ENCODE data around the gene TEC. TPM values are rescaled to one million over a fixed set of nuclear protein-coding genes. Genes with fewer than 3 reads are reported as not detected.

Gene TEC
- total and polyA plus RNA-seq, 7 donors = 0.80 to 2.0 (median 0.92) TPM

GRCh38 chr4:48130100-48130499, 139.5 kb downstream of the TEC start:
- intact Hi-C loops (cut with DNase I) = no loop called here
- ATAC-seq = no peak
- Histone ChIP-seq H3K27me3 (ENCODE audit: insufficient read depth in 3 of 3, low read length in 2 of 3) (no peaks in the 10 kb centered on the region), H3K4me1 (peaks cover 11% of the 10 kb centered on the region), H3K36me3 (ENCODE audit: insufficient read depth in 1 of 2, low read depth in 1 of 2) (peaks cover 0 to 2% of the 10 kb centered on the region in 2 donors), H3K27ac (no peak overlapping the region), H3K4me3 (no peak overlapping the region), H3K9me3 (no peaks in the 10 kb centered on the region)
- WGBS, 3 donors = 83 to 93% (median 90%) methylated on average over 7 of the region's 7 CpGs
- no peak for DNase-seq
- TF ChIP-seq, protein P1, sequence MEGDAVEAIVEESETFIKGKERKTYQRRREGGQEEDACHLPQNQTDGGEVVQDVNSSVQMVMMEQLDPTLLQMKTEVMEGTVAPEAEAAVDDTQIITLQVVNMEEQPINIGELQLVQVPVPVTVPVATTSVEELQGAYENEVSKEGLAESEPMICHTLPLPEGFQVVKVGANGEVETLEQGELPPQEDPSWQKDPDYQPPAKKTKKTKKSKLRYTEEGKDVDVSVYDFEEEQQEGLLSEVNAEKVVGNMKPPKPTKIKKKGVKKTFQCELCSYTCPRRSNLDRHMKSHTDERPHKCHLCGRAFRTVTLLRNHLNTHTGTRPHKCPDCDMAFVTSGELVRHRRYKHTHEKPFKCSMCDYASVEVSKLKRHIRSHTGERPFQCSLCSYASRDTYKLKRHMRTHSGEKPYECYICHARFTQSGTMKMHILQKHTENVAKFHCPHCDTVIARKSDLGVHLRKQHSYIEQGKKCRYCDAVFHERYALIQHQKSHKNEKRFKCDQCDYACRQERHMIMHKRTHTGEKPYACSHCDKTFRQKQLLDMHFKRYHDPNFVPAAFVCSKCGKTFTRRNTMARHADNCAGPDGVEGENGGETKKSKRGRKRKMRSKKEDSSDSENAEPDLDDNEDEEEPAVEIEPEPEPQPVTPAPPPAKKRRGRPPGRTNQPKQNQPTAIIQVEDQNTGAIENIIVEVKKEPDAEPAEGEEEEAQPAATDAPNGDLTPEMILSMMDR (IDR thresholded peaks at IDR 0.05) = no peak

- ATAC-seq (no peak), DNase-seq (peak in 1 of 2 donors; percentile 54)
- no peaks in the 10 kb centered on the region for H3K27me3 ChIP-seq (ENCODE audit: insufficient read depth in 3 of 3, low read length in 2 of 3)
- TF ChIP-seq, protein P1 (IDR thresholded peaks at IDR 0.05) = no peak
- no peak overlapping the region for H3K27ac ChIP-seq
- 34 to 42% (median 38%) methylated on average over 9 of the region's 9 CpGs for WGBS, 3 donors
- H3K4me3 ChIP-seq = no peak overlapping the region
- no peaks in the 10 kb centered on the region for H3K9me3 ChIP-seq
- no peaks in the 10 kb centered on the region for H3K36me3 ChIP-seq (ENCODE audit: insufficient read depth in 1 of 2, low read depth in 1 of 2)
- H3K4me1 ChIP-seq = peaks cover 11% of the 10 kb centered on the region
- intact Hi-C loops (cut with DNase I) = no loop called here
Measured at GRCh38 chr4:48129307-48130014, 140.2 kb downstream of the TEC start.

GRCh38 chr4:48127682-48128404, 141.8 kb downstream of the TEC start:
- intact Hi-C loops (cut with DNase I) = no loop called here
- DNase-seq (peak in 1 of 2 donors; percentile 55), ATAC-seq (peak; percentile 77 to 92 (median 85))
- 8 to 17% (median 11%) methylated on average over 13 of the region's 13 CpGs for WGBS, 3 donors
- Histone ChIP-seq H3K4me3 (peak overlapping the region; percentile 40), H3K4me1 (peaks cover 11% of the 10 kb centered on the region), H3K36me3 (ENCODE audit: insufficient read depth in 1 of 2, low read depth in 1 of 2) (no peaks in the 10 kb centered on the region), H3K9me3 (no peaks in the 10 kb centered on the region), H3K27ac (no peak overlapping the region), H3K27me3 (ENCODE audit: insufficient read depth in 3 of 3, low read length in 2 of 3) (peaks cover 0 to 5% (median 0%) of the 10 kb centered on the region in 3 donors)
- TF ChIP-seq, protein P1 (IDR thresholded peaks at IDR 0.05) = peak; percentile 50

GRCh38 chr4:48127231-48127630, 142.4 kb downstream of the TEC start:
- H3K4me3 ChIP-seq = no peak overlapping the region
- TF ChIP-seq, protein P1 (IDR thresholded peaks at IDR 0.05) = no peak
- intact Hi-C loops (cut with DNase I) = no loop called here
- H3K36me3 ChIP-seq (ENCODE audit: insufficient read depth in 1 of 2, low read depth in 1 of 2) = no peaks in the 10 kb centered on the region
- peaks cover 11% of the 10 kb centered on the region for H3K4me1 ChIP-seq
- ATAC-seq (no peak), DNase-seq (no peak)
- peaks cover 0 to 5% (median 0%) of the 10 kb centered on the region in 3 donors for H3K27me3 ChIP-seq (ENCODE audit: insufficient read depth in 3 of 3, low read length in 2 of 3)
- H3K9me3 ChIP-seq = no peaks in the 10 kb centered on the region
- H3K27ac ChIP-seq = no peak overlapping the region
- WGBS, 3 donors = 18 to 24% (median 22%) methylated on average over 3 of the region's 3 CpGs

Measured in psoas muscle (tissue), 8 donors.